Parathyroid adenoma (tissue), 2 donors: ENCODE data around the gene OR52E4.

Source experiments
- H2AFZ ChIP-seq: fragments of 300-600 bp; sonication (generic); one replicate; pipeline ENCODE4 v1.7.0; 2017; ENCODE audit warnings: antibody characterized with exemption, mild to moderate bottlenecking
- H3K27ac ChIP-seq: fragments of 300-600 bp; sonication (generic); one replicate; pipeline ENCODE4 v1.7.0; 2017
- H3K27me3 ChIP-seq: fragments of 300-600 bp; sonication (generic); one replicate; pipeline ENCODE4 v1.7.0; 2017; ENCODE audit warnings: low read length; ENCODE audit not compliant: control insufficient read depth, insufficient read depth
- H3K36me3 ChIP-seq: fragments of 300-600 bp; sonication (generic); one replicate; pipeline ENCODE4 v1.7.0; 2017; ENCODE audit warnings: low read length; ENCODE audit not compliant: control insufficient read depth, insufficient read depth
- H3K4me1 ChIP-seq: fragments of 300-600 bp; sonication (generic); one replicate; pipeline ENCODE4 v1.7.0; 2017; ENCODE audit warnings: control low read depth
- H3K4me2 ChIP-seq: fragments of 300-600 bp; sonication (generic); one replicate; pipeline ENCODE4 v1.7.0; 2017; ENCODE audit warnings: low read length
- H3K4me3 ChIP-seq: fragments of 300-600 bp; sonication (generic); one replicate; pipeline ENCODE4 v1.7.0; 2017; ENCODE audit warnings: low read depth, low read length
- H3K79me2 ChIP-seq: fragments of 300-600 bp; sonication (generic); one replicate; pipeline ENCODE4 v1.7.0; 2017; ENCODE audit warnings: control low read depth
- H3K9ac ChIP-seq: fragments of 300-600 bp; sonication (generic); one replicate; pipeline ENCODE4 v1.7.0; 2017; ENCODE audit warnings: mild to moderate bottlenecking
- H3K9me3 ChIP-seq: fragments of 300-600 bp; sonication (generic); one replicate; pipeline ENCODE4 v1.7.0; 2017; ENCODE audit warnings: low read length; ENCODE audit not compliant: control insufficient read depth
- CTCF ChIP-seq: fragments of 300-600 bp; sonication (generic); IDR thresholded peaks from one replicate; pipeline ENCODE4 v1.7.0; 2017; ENCODE audit warnings: antibody characterized with exemption, mild to moderate bottlenecking
- donor health status: primary hyperparathyroidism.

OR52E4 gene

DNA sequence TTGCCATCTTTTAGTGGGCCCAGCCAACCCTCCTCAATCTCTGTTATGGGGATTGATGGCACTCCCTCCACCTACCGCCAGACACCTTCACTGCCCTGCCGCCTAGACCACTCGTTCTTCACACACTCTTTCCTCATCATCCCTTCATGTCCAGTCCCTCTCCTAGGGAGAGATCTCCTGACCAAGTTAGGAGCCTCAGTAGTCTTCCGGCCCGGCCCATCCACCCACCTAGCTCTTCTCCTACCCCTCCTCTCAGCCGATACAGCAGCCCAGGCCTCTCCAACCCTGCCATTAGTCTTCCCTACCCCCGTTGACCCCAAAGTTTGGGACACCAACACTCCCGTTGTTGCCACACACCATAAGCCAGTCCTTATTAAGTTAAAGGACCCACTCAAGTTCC, 50.6 kb downstream of the OR52E4 start:
- no peaks in the 10 kb centered on the region for H3K36me3 ChIP-seq
- no peaks in the 10 kb centered on the region for H3K4me1 ChIP-seq
- no peak overlapping the region for H3K4me2 ChIP-seq
- TF ChIP-seq CTCF, result no peak
- no peak overlapping the region for H3K9ac ChIP-seq
- H3K27me3 ChIP-seq, result no peaks in the 10 kb centered on the region
- no peaks in the 10 kb centered on the region for H3K9me3 ChIP-seq
- no peak overlapping the region for H3K4me3 ChIP-seq
- H3K79me2 ChIP-seq, result no peaks in the 10 kb centered on the region
- no peak overlapping the region for H2AFZ ChIP-seq
- H3K27ac ChIP-seq, result no peak overlapping the region

- Histone ChIP-seq H3K9ac (no peak overlapping the region), H2AFZ (no peak overlapping the region), H3K4me2 (no peak overlapping the region), H3K9me3 (no peaks in the 10 kb centered on the region), H3K4me1 (no peaks in the 10 kb centered on the region), H3K27ac (no peak overlapping the region), H3K36me3 (no peaks in the 10 kb centered on the region), H3K4me3 (no peak overlapping the region), H3K27me3 (no peaks in the 10 kb centered on the region), H3K79me2 (no peaks in the 10 kb centered on the region)
- TF ChIP-seq CTCF, result no peak
Observed at GRCh38 chr11:5932671-5933070, 52.2 kb downstream of the OR52E4 start.

- no peaks in the 10 kb centered on the region for H3K4me1 ChIP-seq
- H2AFZ ChIP-seq, result no peak overlapping the region
- H3K79me2 ChIP-seq, result no peaks in the 10 kb centered on the region
- no peak overlapping the region for H3K27ac ChIP-seq
- no peak overlapping the region for H3K4me2 ChIP-seq
- H3K4me3 ChIP-seq, result no peak overlapping the region
- no peaks in the 10 kb centered on the region for H3K9me3 ChIP-seq
- no peaks in the 10 kb centered on the region for H3K36me3 ChIP-seq
- no peak for TF ChIP-seq CTCF
- H3K27me3 ChIP-seq, result no peaks in the 10 kb centered on the region
- no peak overlapping the region for H3K9ac ChIP-seq
Observed at GRCh38 chr11:5933116-5933515, 52.7 kb downstream of the OR52E4 start.
